HG03097 (cell line): ENCODE results near the gene MGAT5.

ENCODE experiments used
- ATAC-seq: cut with Tn5 transposase; IDR thresholded peaks from one replicate; pipeline ENCODE4 v1.9.1; 2021; ENCODE audit not compliant: unreplicated experiment, low FRiP score

Gene MGAT5

GRCh38 chr2:134252092-134252750 lies 1.7 kb upstream of the MGAT5 start:
- ATAC-seq, result no peak

- peak; percentile 59 for ATAC-seq
Measured at GRCh38 chr2:134253117-134253704, 661 bp upstream of the MGAT5 start.

GRCh38 chr2:134254824-134255223 lies 952 bp downstream of the MGAT5 start:
- ATAC-seq, result no peak

- ATAC-seq, result no peak
Measured at GRCh38 chr2:134256956-134257355, 3.1 kb downstream of the MGAT5 start.

GRCh38 chr2:134257509-134257908 lies 3.6 kb downstream of the MGAT5 start:
- no peak for ATAC-seq

GRCh38 chr2:134257965-134258683 lies 4.3 kb downstream of the MGAT5 start:
- ATAC-seq, result no peak

GRCh38 chr2:134258684-134259388 lies 5.0 kb downstream of the MGAT5 start:
- ATAC-seq, result peak; percentile 47

- no peak for ATAC-seq
Measured at GRCh38 chr2:134259571-134259970, 5.7 kb downstream of the MGAT5 start.

GRCh38 chr2:134259994-134260393 lies 6.1 kb downstream of the MGAT5 start:
- no peak for ATAC-seq

GRCh38 chr2:134260713-134261112 lies 6.8 kb downstream of the MGAT5 start:
- no peak for ATAC-seq

GRCh38 chr2:134261398-134262131 lies 7.7 kb downstream of the MGAT5 start:
- peak; percentile 53 for ATAC-seq

- ATAC-seq, result peak; percentile 41
Measured at GRCh38 chr2:134262684-134263083, 8.8 kb downstream of the MGAT5 start.

- ATAC-seq, result no peak
Measured at GRCh38 chr2:134268265-134268664, 14.4 kb downstream of the MGAT5 start.

- no peak for ATAC-seq
Measured at GRCh38 chr2:134269230-134269629, 15.4 kb downstream of the MGAT5 start.

GRCh38 chr2:134269972-134270735 lies 16.3 kb downstream of the MGAT5 start:
- ATAC-seq, result no peak

- no peak for ATAC-seq
Measured at GRCh38 chr2:134271758-134272157, 17.9 kb downstream of the MGAT5 start.

- no peak for ATAC-seq
Measured at GRCh38 chr2:134272806-134273205, 18.9 kb downstream of the MGAT5 start.

GRCh38 chr2:134273256-134273983 lies 19.5 kb downstream of the MGAT5 start:
- no peak for ATAC-seq

- no peak for ATAC-seq
Measured at GRCh38 chr2:134274121-134274520, 20.2 kb downstream of the MGAT5 start.
